Mucosa of descending colon (tissue), 3 donors: ENCODE results near the gene SMG5. TPM values are rescaled to one million over a fixed set of nuclear protein-coding genes. Genes with fewer than 3 reads are reported as not detected.

Source experiments
- ATAC-seq: fragments of 200-7000 bp; cut with Tn5 transposase; one replicate; pipeline ENCODE4 v1.9.1; 2020; ENCODE audit warnings: mild to moderate bottlenecking, moderate library complexity
- DNase-seq, 3 donors: peaks; one replicate each; pipeline ENCODE4 v3.0.0-alpha.2; 2020
- H3K36me3 ChIP-seq: fragments of 200-600 bp; one replicate; pipeline ENCODE4 v1.8.0; 2021; ENCODE audit warnings: low read depth, mild to moderate bottlenecking
- H3K4me1 ChIP-seq: fragments of 200-600 bp; one replicate; pipeline ENCODE4 v1.8.0; 2021; ENCODE audit warnings: low read depth, mild to moderate bottlenecking
- H3K4me3 ChIP-seq: fragments of 200-600 bp; one replicate; pipeline ENCODE4 v1.8.0; 2021; ENCODE audit warnings: mild to moderate bottlenecking
- H3K9me3 ChIP-seq: fragments of 200-600 bp; one replicate; pipeline ENCODE4 v1.8.0; 2021; ENCODE audit warnings: mild to moderate bottlenecking
- CTCF ChIP-seq: fragments of 200-600 bp; IDR thresholded peaks from one replicate; pipeline ENCODE4 v1.8.0; 2022; ENCODE audit warnings: antibody characterized with exemption, mild to moderate bottlenecking
- intact Hi-C, 2 donors: fragments of 100-400 bp; cut with DNase I in 1 of 2; cut with micrococcal nuclease in 1 of 2; formaldehyde crosslinking; loops; one replicate each; pipeline versions ENCODE4 v1.11.0 to v1.11.1; 2022; cut with DNase I, micrococcal nuclease
- total RNA-seq, 3 donors: library from RNA; stranded (reverse); fragmentation: NEBNext Ultra II Directional in 2 of 3; extraction: Animal tissue kit (Norgen Biotek cat#: 25700) in 2 of 3; gene quantifications; one replicate each; pipeline versions ENCODE4 v1.2.1 to v1.2.4, GENCODE V29; 2021 to 2023
- donor health status: DM: no; HTN: no; CAD: no; lungs with moderate emphysema.
- donor health status: DM: no; HTN: no; CAD: no.
- donor health status: DM: no; HTN: yes; CAD: no.

The SMG5 gene
- total RNA-seq, 3 donors from 2014 or later, result 72.9 to 89.5 (median 81.1) TPM

DNA sequence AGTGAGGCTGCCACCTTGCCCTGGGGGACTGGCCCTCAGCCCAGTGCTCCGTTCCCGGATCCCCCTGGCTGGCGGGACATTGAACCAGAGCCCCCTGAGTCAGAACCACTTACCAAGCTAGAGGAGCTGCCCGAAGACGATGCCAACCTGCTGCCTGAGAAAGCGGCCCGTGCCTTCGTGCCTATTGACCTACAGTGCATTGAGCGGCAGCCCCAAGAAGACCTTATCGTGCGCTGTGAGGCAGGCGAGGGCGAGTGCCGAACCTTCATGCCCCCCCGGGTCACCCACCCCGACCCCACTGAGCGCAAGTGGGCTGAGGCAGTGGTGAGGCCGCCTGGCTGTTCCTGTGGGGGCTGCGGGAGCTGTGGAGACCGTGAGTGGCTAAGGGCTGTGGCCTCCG lies 2.8 kb upstream of the SMG5 start:
- H3K4me1 ChIP-seq, result peaks cover 21% of the 10 kb centered on the region
- no peaks in the 10 kb centered on the region for H3K9me3 ChIP-seq
- ATAC-seq (no peak), DNase-seq (no peak)
- intact Hi-C loops, result no loop called here
- no peak overlapping the region for H3K4me3 ChIP-seq
- no peaks in the 10 kb centered on the region for H3K36me3 ChIP-seq
- no peak for TF ChIP-seq CTCF

- intact Hi-C loops, result no loop called here
- Histone ChIP-seq H3K36me3 (no peaks in the 10 kb centered on the region), H3K4me3 (no peak overlapping the region), H3K4me1 (peaks cover 21% of the 10 kb centered on the region), H3K9me3 (no peaks in the 10 kb centered on the region)
- ATAC-seq, result no peak
- DNase-seq, result no peak
- no peak for TF ChIP-seq CTCF
Measured at GRCh38 chr1:156284757-156285156, 2.1 kb upstream of the SMG5 start.

DNA sequence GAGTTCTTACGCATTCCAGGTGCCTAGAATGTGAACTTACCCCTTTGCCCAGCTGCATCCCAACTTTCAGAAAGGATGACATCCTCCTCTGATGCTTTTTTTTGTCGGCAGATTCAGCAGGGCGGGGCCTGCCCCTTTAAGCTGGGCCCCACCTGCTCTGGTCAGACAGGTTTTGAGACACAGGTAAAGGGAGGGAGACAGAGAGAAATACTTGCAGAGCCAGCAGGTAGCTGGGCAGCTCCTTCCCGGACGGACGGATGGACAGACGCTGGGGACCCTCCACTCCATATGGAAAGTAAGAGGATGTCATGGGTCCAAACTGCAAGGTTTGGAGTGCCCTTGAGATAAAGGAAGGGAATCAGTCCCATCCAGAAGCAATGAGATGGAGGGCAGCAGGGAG lies 1.5 kb upstream of the SMG5 start, which contains the start of gene TMEM79:
TSS of gene TMEM79 (plus strand) at position 214 of the 400 bp plus-strand sequence. CDS start 902 bp downstream, outside the sequence.
- Histone ChIP-seq H3K9me3 (no peaks in the 10 kb centered on the region), H3K4me3 (peak within 1 kb of the TSS; percentile 77), H3K36me3 (no peaks in the 10 kb centered on the region), H3K4me1 (peaks cover 21% of the 10 kb centered on the region)
- TF ChIP-seq CTCF, result no peak
- peak in 2 of 3 donors; percentile 51 to 56 for DNase-seq
- ATAC-seq, result peak; percentile 10
- intact Hi-C loops, result no loop called here

- no peak for TF ChIP-seq CTCF
- H3K9me3 ChIP-seq, result no peaks in the 10 kb centered on the region
- no peak overlapping the region for H3K4me3 ChIP-seq
- intact Hi-C loops, result no loop called here
- ATAC-seq (no peak), DNase-seq (no peak)
- H3K36me3 ChIP-seq, result no peaks in the 10 kb centered on the region
- H3K4me1 ChIP-seq, result peaks cover 21% of the 10 kb centered on the region
Measured at GRCh38 chr1:156283521-156283920, 896 bp upstream of the SMG5 start.

GRCh38 chr1:156281693-156282478 lies 739 bp downstream of the SMG5 start:
- DNase-seq (peak in 2 of 3 donors; percentile 40 to 73), ATAC-seq (peak; percentile 71)
- no peak for TF ChIP-seq CTCF
- Histone ChIP-seq H3K9me3 (no peaks in the 10 kb centered on the region), H3K4me3 (peak overlapping the region; percentile 77), H3K36me3 (no peaks in the 10 kb centered on the region), H3K4me1 (peaks cover 21% of the 10 kb centered on the region)
- intact Hi-C loops, result no loop called here
